DOHH2 (cell line): ENCODE measurements around the gene SUSD5.

Experiments used
- H3F3A ChIP-seq: fragments of 200-600 bp; sonication (generic), shearing (Covaris generic); 2 replicates; pipeline ENCODE4 v1.6.0; 2016; ENCODE audit warnings: antibody characterized with exemption, mild to moderate bottlenecking; ENCODE audit not compliant: control insufficient read depth, insufficient read depth
- H3K27ac ChIP-seq: fragments of 200-600 bp; sonication (generic); 2 replicates; pipeline ENCODE4 v1.5.1; 2014; ENCODE audit warnings: low read depth, mild to moderate bottlenecking, low read length, moderate library complexity
- H3K27me3 ChIP-seq: fragments of 200-600 bp; sonication (generic); 2 replicates; pipeline ENCODE4 v1.6.1; 2014; ENCODE audit warnings: mild to moderate bottlenecking, low read length, mixed read lengths; ENCODE audit not compliant: control insufficient read depth
- H3K36me3 ChIP-seq: fragments of 200-600 bp; sonication (generic); 2 replicates; pipeline ENCODE4 v1.6.1; 2014; ENCODE audit warnings: mild to moderate bottlenecking, low read length, moderate library complexity, mixed read lengths; ENCODE audit not compliant: control insufficient read depth
- H3K4me1 ChIP-seq: fragments of 200-600 bp; sonication (generic); 2 replicates; pipeline ENCODE4 v1.6.1; 2014; ENCODE audit warnings: mild to moderate bottlenecking, low read length, mixed read lengths; ENCODE audit not compliant: control insufficient read depth
- H3K4me2 ChIP-seq: fragments of 200-600 bp; sonication (generic); 2 replicates; pipeline ENCODE4 v1.6.0; 2014; ENCODE audit warnings: mild to moderate bottlenecking, low read length, moderate library complexity
- H3K4me3 ChIP-seq: fragments of 200-600 bp; sonication (generic); 2 replicates; pipeline ENCODE4 v1.5.1; 2014; ENCODE audit warnings: mild to moderate bottlenecking, low read length, mixed read lengths
- H3K79me2 ChIP-seq: fragments of 200-600 bp; sonication (generic); 2 replicates; pipeline ENCODE4 v1.6.1; 2014; ENCODE audit warnings: mild to moderate bottlenecking, low read length, mixed read lengths; ENCODE audit not compliant: control insufficient read depth
- H3K9me2 ChIP-seq: fragments of 200-600 bp; sonication (generic); replicated peaks from 2 replicates; pipeline ENCODE4 v1.6.1; 2014; ENCODE audit warnings: mild to moderate bottlenecking, low read length, mixed read lengths; ENCODE audit not compliant: control insufficient read depth
- H3K9me3 ChIP-seq: fragments of 200-600 bp; sonication (generic); 2 replicates; pipeline ENCODE4 v1.6.1; 2014; ENCODE audit warnings: antibody characterized with exemption, low read length, mixed read lengths; ENCODE audit not compliant: control insufficient read depth, insufficient read depth
- H4K20me1 ChIP-seq: fragments of 200-600 bp; sonication (generic); 2 replicates; pipeline ENCODE4 v1.6.0; 2014; ENCODE audit warnings: low read depth, mild to moderate bottlenecking, antibody characterized with exemption, low read length, moderate library complexity; ENCODE audit not compliant: control insufficient read depth, insufficient read depth
- CTCF ChIP-seq: fragments of 200-600 bp; sonication (generic); IDR thresholded peaks from one replicate; pipeline ENCODE4 v1.5.1; 2014; ENCODE audit warnings: antibody characterized with exemption, mild to moderate bottlenecking, low read depth, low read length; ENCODE audit not compliant: poor library complexity, severe bottlenecking
- EZH2phosphoT487 ChIP-seq: fragments of 200-600 bp; sonication (generic); IDR thresholded peaks from 2 replicates; pipeline ENCODE4 v1.6.1; 2017; ENCODE audit warnings: borderline replicate concordance, mild to moderate bottlenecking, antibody characterized with exemption, low read length, moderate library complexity, mixed read lengths

The SUSD5 gene

GRCh38 chr3:33194303-33194702, 24.3 kb downstream of the SUSD5 start:
- H3K4me3 ChIP-seq, result no peak overlapping the region
- H3K27ac ChIP-seq, result no peak overlapping the region
- H3K4me2 ChIP-seq, result no peak overlapping the region
- H3K9me2 ChIP-seq, result no peaks in the 10 kb centered on the region
- no peaks in the 10 kb centered on the region for H4K20me1 ChIP-seq
- H3K4me1 ChIP-seq, result no peaks in the 10 kb centered on the region
- H3F3A ChIP-seq, result no peaks in the 10 kb centered on the region
- no peaks in the 10 kb centered on the region for H3K9me3 ChIP-seq
- no peaks in the 10 kb centered on the region for H3K36me3 ChIP-seq
- TF ChIP-seq CTCF (no peak), EZH2phosphoT487 (no peak)
- H3K27me3 ChIP-seq, result peaks cover 3% of the 10 kb centered on the region; the same call in 1 of the 2 replicates
- H3K79me2 ChIP-seq, result no peaks in the 10 kb centered on the region

- H3K4me2 ChIP-seq, result no peak overlapping the region
Observed at GRCh38 chr3:33187368-33187634, 31.3 kb downstream of the SUSD5 start.

GRCh38 chr3:33186524-33187367, 31.9 kb downstream of the SUSD5 start:
- no peak overlapping the region for H3K4me3 ChIP-seq
- H3K79me2 ChIP-seq, result no peaks in the 10 kb centered on the region
- no peaks in the 10 kb centered on the region for H4K20me1 ChIP-seq
- H3K9me3 ChIP-seq, result no peaks in the 10 kb centered on the region
- no peaks in the 10 kb centered on the region for H3K36me3 ChIP-seq
- H3K9me2 ChIP-seq, result no peaks in the 10 kb centered on the region
- H3K27me3 ChIP-seq, result peaks cover 6% of the 10 kb centered on the region
- H3K27ac ChIP-seq, result no peak overlapping the region
- H3K4me1 ChIP-seq, result no peaks in the 10 kb centered on the region
- no peaks in the 10 kb centered on the region for H3F3A ChIP-seq
- H3K4me2 ChIP-seq, result no peak overlapping the region
- TF ChIP-seq EZH2phosphoT487 (no peak), CTCF (no peak)

More at GRCh38 chr3:33187368-33187634, 31.3 kb downstream of the SUSD5 start:
- Histone ChIP-seq H3K36me3 (no peaks in the 10 kb centered on the region), H3K4me3 (no peak overlapping the region), H3K4me1 (no peaks in the 10 kb centered on the region), H3F3A (no peaks in the 10 kb centered on the region), H3K79me2 (no peaks in the 10 kb centered on the region), H3K9me3 (no peaks in the 10 kb centered on the region), H4K20me1 (no peaks in the 10 kb centered on the region), H3K9me2 (no peaks in the 10 kb centered on the region), H3K27me3 (peaks cover 6% of the 10 kb centered on the region), H3K27ac (no peak overlapping the region)
- TF ChIP-seq CTCF (no peak), EZH2phosphoT487 (no peak)
